Measurements from ENCODE around the gene VRK1.

Gene VRK1

DNA sequence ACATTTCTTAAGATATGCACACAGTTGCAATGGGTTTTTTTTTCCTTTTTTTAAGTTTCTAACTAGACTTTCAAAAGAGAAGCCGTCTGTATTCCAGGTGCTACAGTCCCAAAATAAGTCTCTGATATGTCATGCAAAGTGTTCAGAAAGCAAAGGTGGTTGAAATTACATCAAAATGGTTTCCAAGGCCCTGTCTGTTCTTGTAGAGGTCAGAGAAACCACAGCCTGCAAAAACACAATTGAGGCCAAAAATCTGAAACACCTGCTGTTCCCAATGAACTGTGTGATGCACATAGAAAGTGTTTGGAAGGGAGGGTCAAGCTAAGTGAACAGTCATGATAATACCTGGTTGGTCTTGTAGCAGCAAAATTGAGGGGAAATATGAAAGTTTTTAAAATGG, 91.0 kb downstream of the VRK1 start:
- DNase-seq (ENCODE audit: low read depth) = no peak

DNA sequence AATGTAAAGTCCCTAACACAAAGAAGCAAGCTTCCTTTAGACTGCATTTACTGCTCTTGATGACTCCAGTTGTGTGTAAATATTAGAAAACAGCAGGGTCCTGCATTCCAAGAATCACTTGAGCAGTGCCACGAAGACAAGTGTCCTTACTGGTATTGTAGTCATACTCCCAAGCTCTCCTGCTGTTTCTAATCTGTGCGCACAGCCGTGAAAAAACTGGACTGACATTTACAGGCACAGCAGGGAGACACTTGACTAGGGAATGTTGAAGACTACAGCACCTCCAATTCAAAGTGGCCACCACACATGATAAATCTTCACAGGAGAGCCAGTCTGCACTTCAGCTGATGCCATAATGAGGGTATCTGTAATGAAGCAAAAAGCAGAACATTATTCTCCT, 91.4 kb downstream of the VRK1 start:
- no peak for DNase-seq (ENCODE audit: low read depth)

DNA sequence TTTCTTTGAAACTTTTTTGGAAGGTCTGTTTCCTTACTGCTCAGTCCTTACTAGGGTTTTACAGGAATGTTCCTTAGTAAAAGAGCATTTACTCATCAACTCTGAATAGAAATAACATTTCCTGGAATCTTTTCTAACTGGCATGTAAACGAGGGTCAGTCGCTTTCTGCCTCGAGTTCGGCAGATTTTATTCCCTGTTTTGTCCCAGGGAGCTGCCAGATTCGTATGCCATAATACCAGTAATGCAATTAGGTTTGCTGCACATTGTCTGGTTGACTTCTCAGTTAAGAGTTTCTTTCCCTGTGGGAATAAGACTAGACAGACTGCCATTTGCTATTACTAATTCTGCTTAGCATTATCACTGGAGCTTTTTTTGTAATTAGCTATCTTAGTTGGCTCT, 91.9 kb downstream of the VRK1 start:
- DNase-seq (ENCODE audit: low read depth) = no peak

DNA sequence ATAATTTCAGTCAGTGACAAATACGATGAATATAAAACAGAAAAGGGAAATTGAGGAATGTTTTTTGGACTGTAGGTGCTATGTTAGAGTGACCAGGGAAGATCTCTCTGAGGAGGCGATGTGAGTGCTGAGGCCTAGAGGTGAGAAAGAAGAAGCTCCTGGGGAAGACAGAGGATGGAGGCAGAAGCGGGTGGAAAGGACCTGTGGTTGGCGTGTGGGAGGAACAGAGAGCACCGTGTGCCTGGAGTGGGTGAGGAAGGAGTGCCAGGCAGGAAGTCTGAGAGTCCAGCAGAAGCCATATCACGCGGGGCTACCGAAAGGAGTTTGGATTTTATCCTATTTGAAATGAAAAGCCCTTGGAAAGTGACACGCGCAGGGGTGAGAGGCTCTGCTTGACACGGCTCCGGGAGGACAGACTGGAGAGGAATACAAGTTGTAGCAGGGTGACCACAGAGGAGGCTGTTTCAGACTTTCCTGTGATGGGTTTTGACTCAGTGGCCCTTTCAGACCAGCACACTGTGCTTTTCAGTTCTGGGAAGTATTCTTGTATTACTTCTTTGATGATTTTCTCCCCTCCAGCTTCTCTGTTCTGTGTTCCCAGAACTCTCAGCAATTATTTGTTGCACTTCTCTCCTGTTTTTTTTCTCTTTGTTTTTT, 96.9 kb downstream of the VRK1 start:
- DNase-seq (ENCODE audit: low read depth) = no peak

DNA sequence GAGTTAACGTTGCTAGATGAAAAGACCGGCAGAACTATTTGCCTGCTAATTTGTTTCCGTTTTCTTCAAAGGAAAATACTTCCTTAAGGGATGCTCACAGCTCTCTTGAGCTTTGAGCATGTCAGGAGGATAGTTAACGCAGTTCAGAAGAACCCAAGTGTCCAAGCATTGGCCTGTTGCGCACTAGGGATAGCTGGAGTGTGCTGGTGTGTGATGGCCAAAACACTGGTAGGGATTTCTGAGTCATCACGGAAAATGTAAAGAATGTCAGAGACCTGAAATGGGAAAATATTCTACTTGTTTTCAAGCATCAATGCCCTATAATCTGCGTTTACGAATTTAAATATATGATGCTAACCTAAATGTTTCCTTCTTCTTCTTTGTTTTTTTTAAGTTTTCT, 97.8 kb downstream of the VRK1 start:
- DNase-seq (ENCODE audit: low read depth) = no peak

DNA sequence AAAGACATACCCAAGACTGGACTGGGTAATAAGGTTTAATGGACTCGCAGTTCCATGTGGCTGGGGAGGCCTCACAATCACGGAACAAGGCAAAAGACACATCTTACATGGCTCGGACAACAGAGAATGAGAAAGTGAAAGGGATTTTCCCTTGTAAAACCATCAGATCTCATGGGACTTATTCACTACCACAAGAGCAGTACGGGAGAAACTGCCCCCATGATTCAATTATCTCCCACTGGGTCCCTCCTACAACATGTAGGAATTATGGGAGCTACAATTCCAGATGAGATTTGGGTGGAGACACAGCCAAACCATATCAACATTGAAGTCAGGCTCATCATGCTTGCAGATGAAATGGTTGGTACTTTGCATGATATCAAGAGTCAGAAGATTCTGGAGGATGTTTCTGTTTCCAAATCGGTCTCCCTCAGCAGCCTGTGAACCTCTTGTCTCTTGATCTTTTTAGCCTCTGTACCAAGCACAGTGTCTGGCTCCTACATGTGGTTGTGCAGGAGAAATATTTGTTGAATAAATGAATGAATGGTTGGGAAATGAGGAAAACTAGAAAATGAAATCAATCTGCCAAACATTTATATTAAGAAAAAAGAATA, 98.6 kb downstream of the VRK1 start:
- no peak for DNase-seq (ENCODE audit: low read depth)

DNA sequence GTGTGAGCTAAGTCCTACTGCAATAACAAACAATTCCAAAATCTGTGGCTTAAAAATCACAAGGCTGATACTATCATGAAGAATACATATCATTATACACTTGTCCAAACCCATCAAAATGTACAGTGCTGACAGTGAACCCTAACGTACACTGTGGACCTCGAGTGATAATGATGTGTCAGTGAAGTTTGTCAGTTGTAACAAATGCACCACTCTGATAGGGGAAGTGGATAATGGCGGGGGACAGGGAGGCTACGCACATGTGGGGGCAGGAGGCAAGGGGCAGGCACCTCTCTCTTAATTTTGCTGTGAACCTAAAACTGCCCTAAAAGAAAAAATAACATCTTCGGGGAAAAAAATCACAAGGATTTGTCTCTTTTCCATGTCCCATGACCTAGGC, 100.0 kb downstream of the VRK1 start:
- no peak for DNase-seq (ENCODE audit: low read depth)

DNA sequence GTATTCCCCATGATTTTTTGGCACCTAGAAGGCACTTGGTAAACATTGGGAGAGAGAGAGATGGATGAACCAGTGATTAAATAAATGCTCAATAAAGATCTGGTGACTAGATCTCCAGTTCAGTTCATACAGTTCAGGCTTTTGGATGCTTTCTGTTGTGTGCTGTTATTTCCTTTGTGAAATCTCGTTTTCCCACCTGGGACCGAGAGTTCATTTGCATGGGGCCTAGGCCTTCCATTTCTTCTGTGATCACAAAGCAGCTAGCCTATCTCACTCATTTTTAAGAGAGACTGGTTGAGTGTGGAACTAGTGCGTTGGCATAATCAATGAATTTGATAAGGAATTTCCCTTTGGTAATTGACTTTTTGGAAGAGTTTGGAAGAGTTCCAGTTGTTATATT, 104.0 kb downstream of the VRK1 start:
- no peak for DNase-seq (ENCODE audit: low read depth)

DNA sequence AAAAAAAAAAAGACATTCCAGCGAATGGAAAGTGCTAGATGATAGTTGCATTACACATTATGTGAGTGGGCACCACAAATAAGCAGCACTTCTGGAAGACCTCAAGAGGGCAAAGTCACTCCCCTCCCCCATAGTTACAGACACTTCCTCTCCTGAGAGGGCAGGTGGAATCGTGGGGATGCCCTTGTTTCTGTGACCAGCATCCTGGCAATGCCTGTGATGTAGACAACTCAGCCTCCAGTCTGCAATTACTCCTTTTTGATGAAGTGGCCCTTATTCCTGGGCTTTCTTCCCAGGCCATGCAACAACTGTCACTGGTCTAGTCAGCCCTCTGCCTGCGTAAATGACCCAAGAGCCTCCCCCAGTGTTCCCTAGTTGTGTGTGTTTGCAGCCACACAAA, 104.8 kb downstream of the VRK1 start:
- no peak for DNase-seq (ENCODE audit: low read depth)

DNA sequence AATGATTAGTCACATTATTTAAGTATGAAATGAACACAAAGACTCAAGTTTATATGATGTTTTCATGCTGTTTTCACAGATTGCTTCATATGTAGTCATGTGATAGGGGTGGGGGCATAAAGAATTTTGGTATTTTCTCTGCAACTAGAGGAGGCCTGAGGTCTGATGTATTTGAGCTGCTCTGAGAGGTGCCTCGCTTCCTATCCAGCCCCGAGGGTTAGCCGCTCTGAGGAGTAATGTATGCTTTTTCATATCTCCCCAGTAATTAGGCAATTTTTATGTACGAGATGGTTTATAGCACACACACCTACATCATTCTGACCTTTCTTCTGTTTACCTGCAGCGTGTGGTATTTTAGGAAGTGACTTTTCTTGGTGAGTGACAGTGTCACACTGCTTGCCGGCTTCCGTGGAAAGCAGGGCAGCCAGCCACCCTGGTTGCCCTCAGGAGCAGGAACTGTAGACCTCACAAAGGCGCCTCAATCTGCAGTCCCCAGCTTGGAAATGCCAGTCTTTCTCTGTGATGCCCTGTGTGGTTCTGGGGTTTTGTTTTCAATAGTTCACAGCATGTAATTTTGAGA, 106.4 kb downstream of the VRK1 start:
- DNase-seq (ENCODE audit: low read depth) = no peak

DNA sequence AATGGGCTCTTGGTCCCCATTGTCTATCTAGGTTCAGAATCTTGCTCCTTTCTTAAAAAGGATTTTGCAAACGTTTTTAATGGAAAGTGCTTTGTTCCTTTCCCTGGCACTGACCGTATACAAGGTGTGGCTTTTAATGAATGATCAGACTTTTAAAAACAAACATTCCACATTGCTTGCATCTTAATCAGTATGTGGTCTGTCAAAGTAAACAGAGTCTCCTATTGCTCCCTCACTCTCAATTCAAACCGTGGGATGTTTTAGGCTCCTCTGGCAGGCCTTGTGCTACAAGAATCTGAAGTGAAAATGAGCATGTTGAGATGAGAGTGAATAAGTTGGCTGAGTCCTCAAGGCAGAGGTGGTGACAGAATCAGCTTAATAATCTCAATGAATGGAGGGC, 107.0 kb downstream of the VRK1 start:
- no peak for DNase-seq (ENCODE audit: low read depth)

DNA sequence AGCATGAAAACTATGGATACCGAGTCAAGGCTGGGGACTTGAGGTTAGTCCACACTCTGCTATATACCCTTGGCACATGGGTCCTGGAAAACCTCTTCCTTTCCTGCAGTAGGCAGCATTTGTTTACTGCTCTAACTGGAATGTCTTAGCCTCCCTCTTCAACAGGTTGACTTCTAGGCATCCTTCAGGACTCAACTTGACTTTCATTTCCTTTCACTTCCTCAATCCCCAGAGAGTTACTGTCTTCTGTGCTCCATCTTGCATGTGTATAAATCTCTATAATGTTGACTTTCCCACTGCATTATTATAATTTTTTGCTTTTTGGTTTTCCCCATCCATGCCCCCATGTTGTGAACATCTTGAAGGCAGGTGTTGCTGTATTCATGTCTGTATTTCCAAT, 107.9 kb downstream of the VRK1 start:
- no peak for DNase-seq (ENCODE audit: low read depth)

DNA sequence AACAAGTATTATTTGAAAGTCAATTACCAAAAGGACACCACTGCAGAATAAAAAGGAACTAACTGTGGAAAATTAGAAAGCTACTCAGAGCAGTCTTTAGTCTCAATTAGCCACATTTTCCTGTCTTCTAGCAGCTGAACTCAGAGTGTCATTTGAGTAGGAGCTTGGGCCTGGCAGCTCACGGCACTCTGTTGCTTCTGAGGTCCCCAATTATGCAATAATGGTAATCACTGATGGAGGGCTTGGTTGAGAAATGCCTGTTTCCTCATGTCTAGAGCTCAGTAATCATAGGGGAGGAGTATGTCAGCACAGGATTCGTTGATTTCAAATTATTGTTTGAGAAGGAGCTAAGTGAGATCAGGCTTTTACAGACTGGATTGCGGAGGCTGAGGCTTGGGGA, 108.6 kb downstream of the VRK1 start:
- no peak for DNase-seq (ENCODE audit: low read depth)

DNA sequence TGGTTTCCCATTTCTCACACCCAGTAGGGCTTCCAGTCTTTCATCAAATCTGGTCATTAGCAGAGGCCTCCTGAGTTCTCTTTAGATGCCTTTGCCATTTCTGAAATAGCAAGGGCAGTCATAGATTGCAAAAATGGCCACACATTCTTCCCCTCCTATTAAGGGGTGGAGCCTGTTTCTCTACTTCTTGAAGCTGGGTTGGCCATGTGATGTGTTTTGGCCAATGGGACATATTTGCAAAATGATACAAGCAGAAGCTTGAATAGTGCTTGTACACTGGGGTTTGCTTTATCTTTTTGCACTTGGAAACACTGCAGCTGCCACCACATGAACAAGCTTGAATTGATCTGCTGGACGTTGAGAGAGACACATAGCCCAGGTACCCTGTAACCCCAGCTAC, 109.3 kb downstream of the VRK1 start:
- no peak for DNase-seq (ENCODE audit: low read depth)

DNA sequence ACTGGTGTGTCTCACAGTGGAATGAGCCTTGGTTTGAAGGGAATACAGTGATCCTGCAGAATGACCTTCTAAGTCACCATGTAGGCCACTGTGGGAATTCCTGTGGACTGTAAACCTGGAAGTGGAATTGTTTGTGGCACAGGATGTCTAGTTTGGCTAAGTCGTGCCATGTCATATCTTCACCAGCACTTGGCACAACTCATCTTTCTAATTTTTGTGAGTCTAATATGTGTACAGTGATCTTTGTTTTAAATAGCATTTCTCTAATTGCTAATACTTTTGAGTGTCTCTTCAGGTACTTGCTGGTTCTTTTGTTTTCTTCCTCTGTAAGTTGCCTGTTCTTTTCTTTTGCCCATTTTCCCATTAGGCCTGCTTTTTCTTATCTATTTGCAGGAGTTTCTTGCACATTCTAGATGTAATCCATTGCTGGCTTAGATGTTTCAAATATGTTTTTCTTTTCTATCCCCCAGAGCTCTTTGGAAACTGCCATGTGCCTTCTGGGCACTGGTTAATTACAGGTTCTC, 112.7 kb downstream of the VRK1 start:
- no peak for DNase-seq (ENCODE audit: low read depth)

DNA sequence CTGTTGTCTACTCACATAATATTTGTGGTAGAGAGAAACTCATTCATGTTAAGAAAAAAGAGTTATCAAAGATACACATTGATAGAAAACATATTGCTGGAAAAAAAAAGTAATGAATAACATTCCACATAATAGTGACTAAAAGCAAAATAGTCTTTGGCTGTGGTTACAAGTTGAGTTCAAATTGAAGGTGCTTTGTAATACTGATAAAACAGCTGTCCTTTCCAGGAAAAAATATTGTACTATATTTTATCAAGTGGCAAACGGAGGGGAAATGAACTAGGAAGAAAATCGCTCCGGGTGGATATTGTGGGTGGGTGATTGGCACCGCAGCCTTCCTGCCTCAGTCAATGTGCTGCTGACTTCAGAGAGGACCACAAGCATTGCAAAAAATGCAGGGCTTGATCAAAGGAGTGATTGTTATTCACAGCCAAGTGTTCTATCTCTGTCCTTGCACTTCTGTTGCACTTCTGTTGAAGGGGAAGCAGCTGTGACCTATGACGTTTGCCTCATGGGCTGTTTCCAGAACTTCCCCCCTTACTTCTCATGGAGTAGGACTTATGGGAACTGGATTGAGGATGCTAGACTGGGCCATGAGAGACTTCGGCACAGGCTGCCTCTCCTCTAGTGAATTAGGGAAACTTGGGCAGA, 114.4 kb downstream of the VRK1 start:
- DNase-seq (ENCODE audit: low read depth) = no peak

DNA sequence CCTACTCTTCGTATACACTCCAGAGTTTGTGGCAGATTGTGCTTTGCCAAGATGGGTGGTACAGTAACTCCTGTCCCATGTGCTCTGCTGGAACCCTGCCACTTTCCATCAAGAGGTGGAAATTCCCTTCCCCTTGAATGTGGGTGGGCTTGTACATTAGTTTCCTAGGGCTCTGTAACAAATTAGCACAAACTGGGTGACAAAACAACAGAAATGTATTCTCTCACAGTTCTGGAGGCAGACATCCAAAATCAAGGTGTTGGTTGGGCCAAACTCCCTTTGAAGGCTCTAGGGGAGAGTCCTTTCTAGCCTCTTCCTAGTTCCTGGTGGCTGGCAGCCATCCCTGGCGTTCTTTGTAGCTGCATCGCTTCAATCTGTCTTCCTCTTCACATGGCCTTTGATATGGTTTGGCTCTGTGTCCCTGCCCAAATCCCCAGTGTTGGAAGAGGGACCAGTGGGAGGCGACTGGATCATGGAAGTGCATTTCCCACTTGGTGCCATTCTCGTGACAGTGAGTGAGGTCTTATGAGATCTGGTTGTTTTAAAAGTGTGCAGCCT, 117.5 kb downstream of the VRK1 start:
- no peak for DNase-seq (ENCODE audit: low read depth)

DNA sequence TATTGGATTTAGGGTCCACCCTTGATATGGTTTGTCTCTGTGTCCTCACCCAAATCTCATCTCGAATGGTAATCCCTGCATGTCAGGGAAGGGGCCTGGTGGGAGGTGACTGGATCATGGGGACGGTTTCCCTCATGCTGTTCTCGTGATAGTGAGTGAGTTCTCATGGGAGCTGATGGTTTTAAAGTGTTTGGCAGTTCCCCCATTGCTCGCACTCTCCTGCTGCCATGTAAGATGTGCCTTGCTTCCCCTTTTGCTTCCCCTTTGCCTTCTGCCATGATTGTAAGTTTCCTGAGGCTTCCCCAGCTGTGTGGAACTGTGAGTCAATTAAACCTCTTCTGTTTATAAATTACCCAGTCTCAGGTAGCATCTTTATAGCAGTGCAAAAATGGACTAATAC, 118.3 kb downstream of the VRK1 start:
- DNase-seq (ENCODE audit: low read depth) = no peak

DNA sequence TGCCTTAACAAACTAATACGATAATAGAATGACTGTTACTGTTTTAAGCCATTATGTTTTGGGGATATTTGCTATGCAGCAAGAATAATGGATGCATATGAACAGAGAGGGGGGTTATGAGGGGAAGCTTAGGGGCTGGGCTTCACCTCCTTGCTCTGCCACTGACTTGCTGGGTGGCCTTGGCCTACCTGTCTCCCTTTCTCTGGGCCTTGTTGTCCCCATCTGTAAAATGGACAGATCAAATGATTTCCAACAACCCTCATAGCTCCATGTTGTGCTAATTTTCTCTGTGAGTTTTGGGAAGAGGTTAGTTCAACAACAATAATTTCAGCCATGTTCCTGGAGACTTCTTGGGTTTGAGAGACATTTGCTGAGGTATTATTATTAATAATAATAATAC, 119.6 kb downstream of the VRK1 start:
- DNase-seq (ENCODE audit: low read depth) = no peak

DNA sequence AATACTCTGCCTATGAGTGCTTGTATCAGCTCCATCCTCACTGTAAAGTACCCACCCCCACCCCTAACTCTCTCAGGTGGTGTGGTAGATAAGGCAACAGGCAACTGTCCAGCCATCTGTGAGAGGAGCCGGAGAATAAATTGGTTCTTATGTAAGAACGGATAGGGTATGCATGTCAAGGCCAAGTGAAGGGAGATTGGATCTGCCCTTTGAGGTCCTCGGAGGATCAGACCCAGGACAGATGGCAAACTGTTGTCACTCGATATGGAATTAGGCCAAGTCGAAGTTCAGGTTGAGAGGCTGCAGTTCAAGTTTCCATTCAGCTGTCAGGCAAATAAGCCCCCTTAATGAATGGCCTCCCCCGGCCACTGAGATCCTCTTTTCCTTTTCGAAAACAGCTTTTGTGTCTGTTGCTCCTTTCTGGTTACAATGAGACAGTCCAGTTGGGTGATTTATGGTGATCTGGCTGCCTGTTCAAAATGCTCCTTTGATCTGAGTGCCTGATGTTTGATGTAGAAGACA, 120.3 kb downstream of the VRK1 start:
- DNase-seq (ENCODE audit: low read depth) = no peak

DNA sequence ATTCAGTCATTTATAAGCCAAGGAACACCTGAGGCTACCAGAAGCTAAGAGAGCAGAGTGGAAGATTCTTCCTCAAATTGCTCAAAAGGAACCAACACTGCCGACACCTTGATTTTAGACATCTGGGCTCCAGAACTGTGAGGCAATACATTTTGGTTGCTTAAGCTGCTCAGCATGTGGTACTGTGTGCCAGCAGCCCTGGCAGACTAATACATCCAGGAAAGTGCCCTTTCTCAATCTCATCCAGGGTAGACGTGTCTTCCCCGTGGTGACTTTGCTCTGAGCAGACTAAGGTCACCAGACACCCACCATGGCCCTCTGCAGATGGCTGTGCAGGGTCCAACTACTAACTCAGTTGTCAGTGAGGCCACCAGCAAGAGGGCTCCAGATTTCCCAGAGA, 122.8 kb downstream of the VRK1 start:
- DNase-seq (ENCODE audit: low read depth) = no peak

DNA sequence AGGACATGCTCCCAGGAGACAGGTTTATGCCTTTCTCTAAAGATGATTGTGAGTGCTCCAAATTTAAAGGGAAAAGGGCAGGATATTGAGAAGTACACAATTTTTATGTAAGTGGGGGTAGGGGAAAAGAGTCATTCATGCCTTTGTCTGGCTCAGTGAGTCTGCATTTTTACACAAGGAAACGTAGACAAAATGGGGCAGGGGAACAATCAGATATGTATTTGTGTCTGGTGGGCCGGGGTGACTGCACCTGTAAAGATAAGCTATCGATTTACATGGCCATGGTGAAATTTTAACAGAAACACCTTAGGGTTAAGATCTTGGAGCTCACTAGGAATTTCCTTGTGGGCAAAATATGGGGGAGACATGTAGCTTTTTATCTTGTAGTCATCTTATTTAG, 123.6 kb downstream of the VRK1 start:
- DNase-seq (ENCODE audit: low read depth) = no peak

DNA sequence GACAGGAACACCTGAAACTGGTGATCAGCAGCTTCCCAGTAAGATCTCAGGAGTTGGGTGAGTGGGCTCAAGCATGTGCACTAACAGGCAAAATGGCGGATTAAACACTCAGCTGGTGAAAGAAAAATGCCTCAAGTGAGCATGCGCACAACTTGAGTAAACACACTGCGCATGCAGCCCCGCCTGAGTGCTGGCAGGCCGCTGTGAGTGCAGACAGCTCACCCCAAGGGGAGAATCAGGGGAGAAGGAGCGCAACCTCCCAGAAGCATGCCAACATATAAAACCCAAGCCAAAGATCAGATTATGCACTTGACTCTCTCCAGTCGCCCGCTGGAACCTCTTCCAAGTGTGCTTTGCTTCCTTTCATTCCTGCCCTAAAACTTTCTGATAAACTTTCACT, 125.8 kb downstream of the VRK1 start:
- no peak for DNase-seq (ENCODE audit: low read depth)
